Mucosa of descending colon (tissue), 3 donors: ENCODE results near the gene CST7. TPM values are rescaled to one million over a fixed set of nuclear protein-coding genes. Genes with fewer than 3 reads are reported as not detected.

ENCODE experiments used
- ATAC-seq: fragments of 200-7000 bp; cut with Tn5 transposase; one replicate; pipeline ENCODE4 v1.9.1; 2020; ENCODE audit warnings: mild to moderate bottlenecking, moderate library complexity
- DNase-seq, 3 donors: peaks; one replicate each; pipeline ENCODE4 v3.0.0-alpha.2; 2020
- H3K36me3 ChIP-seq: fragments of 200-600 bp; one replicate; pipeline ENCODE4 v1.8.0; 2021; ENCODE audit warnings: low read depth, mild to moderate bottlenecking
- H3K4me1 ChIP-seq: fragments of 200-600 bp; one replicate; pipeline ENCODE4 v1.8.0; 2021; ENCODE audit warnings: low read depth, mild to moderate bottlenecking
- H3K4me3 ChIP-seq: fragments of 200-600 bp; one replicate; pipeline ENCODE4 v1.8.0; 2021; ENCODE audit warnings: mild to moderate bottlenecking
- H3K9me3 ChIP-seq: fragments of 200-600 bp; one replicate; pipeline ENCODE4 v1.8.0; 2021; ENCODE audit warnings: mild to moderate bottlenecking
- intact Hi-C, 2 donors: fragments of 100-400 bp; cut with DNase I in 1 of 2; cut with micrococcal nuclease in 1 of 2; formaldehyde crosslinking; loops; one replicate each; pipeline versions ENCODE4 v1.11.0 to v1.11.1; 2022; cut with DNase I, micrococcal nuclease
- total RNA-seq, 3 donors: library from RNA; stranded (reverse); fragmentation: NEBNext Ultra II Directional in 2 of 3; extraction: Animal tissue kit (Norgen Biotek cat#: 25700) in 2 of 3; gene quantifications; one replicate each; pipeline versions ENCODE4 v1.2.1 to v1.2.4, GENCODE V29; 2021 to 2023
- TF ChIP-seq, protein P1 (sequence below): fragments of 200-600 bp; IDR thresholded peaks from one replicate; pipeline ENCODE4 v1.8.0; 2022; ENCODE audit warnings: antibody characterized with exemption, mild to moderate bottlenecking
- donor health status: DM: no; HTN: no; CAD: no; lungs with moderate emphysema.
- donor health status: DM: no; HTN: no; CAD: no.
- donor health status: DM: no; HTN: yes; CAD: no.

The CST7 gene
- total RNA-seq, 3 donors from 2014 or later = 1.4 to 2.3 (median 1.7) TPM

DNA sequence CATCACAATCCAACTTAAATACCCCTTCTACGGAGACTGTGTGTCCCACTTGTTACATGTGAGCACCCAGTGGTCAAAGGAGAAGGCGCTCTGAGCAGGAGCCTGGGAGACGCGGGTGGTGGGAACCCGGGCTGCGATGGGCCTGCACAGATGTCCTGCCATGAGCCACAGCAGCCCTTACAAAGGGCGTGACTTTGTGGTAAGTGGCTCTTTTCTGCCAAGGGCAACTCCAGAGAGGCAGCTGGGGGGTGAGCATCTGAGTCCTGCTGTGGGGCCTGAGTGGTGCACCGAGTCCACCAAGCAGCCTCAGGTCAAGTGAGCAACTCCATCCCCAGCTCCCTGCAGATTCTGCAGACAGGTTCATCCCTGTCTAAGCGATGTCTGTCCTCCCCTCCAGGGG, 33.6 kb upstream of the CST7 start:
- no peaks in the 10 kb centered on the region for H3K9me3 ChIP-seq
- H3K36me3 ChIP-seq = no peaks in the 10 kb centered on the region
- DNase-seq = no peak
- no peak overlapping the region for H3K4me3 ChIP-seq
- TF ChIP-seq, protein P1, sequence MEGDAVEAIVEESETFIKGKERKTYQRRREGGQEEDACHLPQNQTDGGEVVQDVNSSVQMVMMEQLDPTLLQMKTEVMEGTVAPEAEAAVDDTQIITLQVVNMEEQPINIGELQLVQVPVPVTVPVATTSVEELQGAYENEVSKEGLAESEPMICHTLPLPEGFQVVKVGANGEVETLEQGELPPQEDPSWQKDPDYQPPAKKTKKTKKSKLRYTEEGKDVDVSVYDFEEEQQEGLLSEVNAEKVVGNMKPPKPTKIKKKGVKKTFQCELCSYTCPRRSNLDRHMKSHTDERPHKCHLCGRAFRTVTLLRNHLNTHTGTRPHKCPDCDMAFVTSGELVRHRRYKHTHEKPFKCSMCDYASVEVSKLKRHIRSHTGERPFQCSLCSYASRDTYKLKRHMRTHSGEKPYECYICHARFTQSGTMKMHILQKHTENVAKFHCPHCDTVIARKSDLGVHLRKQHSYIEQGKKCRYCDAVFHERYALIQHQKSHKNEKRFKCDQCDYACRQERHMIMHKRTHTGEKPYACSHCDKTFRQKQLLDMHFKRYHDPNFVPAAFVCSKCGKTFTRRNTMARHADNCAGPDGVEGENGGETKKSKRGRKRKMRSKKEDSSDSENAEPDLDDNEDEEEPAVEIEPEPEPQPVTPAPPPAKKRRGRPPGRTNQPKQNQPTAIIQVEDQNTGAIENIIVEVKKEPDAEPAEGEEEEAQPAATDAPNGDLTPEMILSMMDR = no peak
- intact Hi-C loops = loop anchor here (10.0 kb wide), 1 partner anchor 751 kb away; no protein-coding TSS in a partner anchor
- H3K4me1 ChIP-seq = no peaks in the 10 kb centered on the region
- no peak for ATAC-seq

DNA sequence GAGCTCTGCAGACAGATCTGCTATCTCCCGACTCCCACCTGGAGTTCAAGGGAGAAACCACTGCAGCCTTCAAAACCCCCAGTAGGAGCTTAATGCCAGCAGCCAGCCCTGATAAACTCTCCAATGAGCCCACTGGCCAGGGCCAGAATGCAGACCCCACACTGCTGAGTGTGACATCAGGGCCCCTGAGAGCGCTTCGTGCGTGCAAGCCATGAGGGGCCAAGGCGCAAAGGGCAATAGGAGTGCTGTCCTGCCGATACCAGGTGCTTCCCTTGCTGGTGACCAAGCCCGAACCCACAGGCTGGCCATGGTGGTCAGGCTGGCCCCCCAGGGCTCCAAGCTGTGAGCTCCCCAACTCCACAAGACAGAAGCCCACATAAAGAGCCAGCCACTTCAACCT, 33.2 kb upstream of the CST7 start:
- no peaks in the 10 kb centered on the region for H3K4me1 ChIP-seq
- no peak for ATAC-seq
- no peak for DNase-seq
- H3K9me3 ChIP-seq = no peaks in the 10 kb centered on the region
- no peak overlapping the region for H3K4me3 ChIP-seq
- TF ChIP-seq, protein P1 = no peak
- H3K36me3 ChIP-seq = no peaks in the 10 kb centered on the region
- intact Hi-C loops = loop anchor here (10.0 kb wide), 1 partner anchor 751 kb away; no protein-coding TSS in a partner anchor

DNA sequence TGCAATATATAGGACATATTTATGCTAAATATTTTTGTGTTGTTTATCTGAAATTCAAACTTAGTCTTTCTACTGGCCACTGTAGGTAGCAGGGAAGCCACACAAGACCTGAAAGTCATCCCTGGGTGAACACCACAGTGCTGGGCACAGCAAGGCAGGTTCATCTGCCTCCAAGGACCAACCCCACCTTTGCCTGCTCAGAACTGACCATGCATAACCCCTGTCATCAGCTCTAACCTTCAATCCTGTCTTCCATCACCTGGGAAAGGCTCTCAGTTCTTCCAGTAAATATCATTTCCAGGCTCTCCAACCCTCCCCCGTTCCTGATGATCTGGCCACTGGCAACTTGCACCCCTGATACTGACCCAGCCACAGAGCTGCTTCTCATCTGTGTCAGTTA, 32.7 kb upstream of the CST7 start:
- DNase-seq (no peak), ATAC-seq (no peak)
- H3K9me3 ChIP-seq = no peaks in the 10 kb centered on the region
- H3K36me3 ChIP-seq = no peaks in the 10 kb centered on the region
- TF ChIP-seq, protein P1 = no peak
- H3K4me3 ChIP-seq = no peak overlapping the region
- intact Hi-C loops = loop anchor here (10.0 kb wide), 1 partner anchor 752 kb away; no protein-coding TSS in a partner anchor
- H3K4me1 ChIP-seq = no peaks in the 10 kb centered on the region

DNA sequence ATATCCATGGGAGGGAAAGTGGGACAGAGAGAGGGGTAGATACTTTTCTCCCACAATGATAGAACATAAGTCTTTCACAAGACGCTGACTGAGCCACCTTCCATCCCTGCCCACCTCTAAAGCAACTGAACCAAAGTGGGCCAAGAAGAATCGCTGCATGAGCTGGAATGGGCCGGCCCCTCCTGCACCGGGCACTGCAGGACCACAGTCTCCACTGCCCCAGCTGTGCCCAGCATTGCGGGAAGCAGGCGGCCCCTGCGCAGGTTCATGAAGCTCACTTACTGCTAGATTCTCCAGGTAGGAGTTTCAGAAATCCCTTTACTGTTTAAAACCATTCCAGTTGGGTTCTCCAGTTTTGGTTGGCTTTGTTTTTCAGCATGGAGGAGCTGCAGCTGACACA, 32.0 kb upstream of the CST7 start:
- no peak for DNase-seq
- H3K4me3 ChIP-seq = no peak overlapping the region
- no peaks in the 10 kb centered on the region for H3K36me3 ChIP-seq
- TF ChIP-seq, protein P1 = no peak
- ATAC-seq = no peak
- no peaks in the 10 kb centered on the region for H3K9me3 ChIP-seq
- no peaks in the 10 kb centered on the region for H3K4me1 ChIP-seq
- intact Hi-C loops = loop anchor here (10.0 kb wide), 1 partner anchor 752 kb away; no protein-coding TSS in a partner anchor

DNA sequence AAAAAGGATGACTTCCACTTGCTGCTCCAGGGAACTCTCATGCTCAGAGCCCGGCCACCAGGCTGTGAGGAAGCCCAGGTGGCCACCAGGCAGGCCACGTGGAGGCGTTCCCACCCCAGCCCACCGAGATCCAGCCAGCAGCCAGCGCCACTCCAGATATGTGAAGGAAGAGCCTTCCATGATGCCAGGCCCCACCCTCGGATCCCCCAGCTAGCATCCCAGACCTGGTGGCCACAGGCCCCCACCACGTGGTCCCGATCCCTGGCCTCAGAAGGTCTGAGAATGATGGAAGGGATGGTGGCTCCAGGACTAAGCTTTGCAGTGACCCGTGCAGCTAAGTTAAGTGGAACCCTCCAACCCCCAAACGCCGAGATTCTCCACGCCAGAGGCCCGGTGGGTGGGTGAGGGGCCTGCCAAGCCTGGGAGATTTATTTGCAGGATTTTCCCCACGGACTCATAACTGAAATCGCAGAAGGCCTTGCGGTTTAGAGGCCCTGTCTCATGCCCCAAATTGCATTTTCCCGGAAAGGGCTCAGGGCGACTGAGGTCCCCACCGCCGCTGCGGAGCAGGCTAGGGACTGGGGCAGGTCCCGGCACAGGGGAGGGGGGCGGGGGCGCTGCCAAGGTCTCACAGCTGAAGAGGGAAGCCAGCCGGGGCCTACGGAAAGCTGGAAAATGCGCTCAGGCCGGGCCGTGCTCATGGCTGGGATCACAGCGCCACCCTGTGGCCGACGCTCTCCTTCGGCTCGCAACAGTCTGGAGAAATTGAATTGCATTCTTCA, 31.1 kb upstream of the CST7 start:
- Histone ChIP-seq H3K36me3 (no peaks in the 10 kb centered on the region), H3K4me3 (no peak overlapping the region), H3K9me3 (no peaks in the 10 kb centered on the region), H3K4me1 (no peaks in the 10 kb centered on the region)
- intact Hi-C loops = loop anchor here (10.0 kb wide), 1 partner anchor 753 kb away; no protein-coding TSS in a partner anchor
- ATAC-seq (peak; percentile 93), DNase-seq (peak in 2 of 3 donors; percentile 75 to 83)
- TF ChIP-seq, protein P1 = peak; percentile 65
